ENCODE results near the gene MAML1.

DNA sequence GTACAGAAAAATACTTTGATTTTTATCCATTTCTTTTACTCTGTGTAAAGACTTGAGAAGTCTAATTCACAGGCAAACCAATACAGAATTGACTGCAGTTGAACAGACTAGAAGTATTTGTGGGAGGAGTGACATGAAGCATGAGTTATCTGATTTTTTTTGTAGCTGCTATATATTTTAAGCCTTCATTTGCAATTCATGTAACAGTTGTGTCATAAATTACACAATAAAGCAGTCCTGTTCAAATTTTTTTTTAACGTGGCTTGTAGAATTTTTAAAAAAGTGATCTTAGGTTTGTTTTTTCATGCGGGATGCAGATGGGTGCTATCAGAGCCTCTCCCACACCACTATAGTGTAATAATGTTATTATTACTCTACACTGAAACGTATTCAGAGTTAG lies 2.9 kb upstream of the MAML1 start:
- TF ChIP-seq, protein P1, sequence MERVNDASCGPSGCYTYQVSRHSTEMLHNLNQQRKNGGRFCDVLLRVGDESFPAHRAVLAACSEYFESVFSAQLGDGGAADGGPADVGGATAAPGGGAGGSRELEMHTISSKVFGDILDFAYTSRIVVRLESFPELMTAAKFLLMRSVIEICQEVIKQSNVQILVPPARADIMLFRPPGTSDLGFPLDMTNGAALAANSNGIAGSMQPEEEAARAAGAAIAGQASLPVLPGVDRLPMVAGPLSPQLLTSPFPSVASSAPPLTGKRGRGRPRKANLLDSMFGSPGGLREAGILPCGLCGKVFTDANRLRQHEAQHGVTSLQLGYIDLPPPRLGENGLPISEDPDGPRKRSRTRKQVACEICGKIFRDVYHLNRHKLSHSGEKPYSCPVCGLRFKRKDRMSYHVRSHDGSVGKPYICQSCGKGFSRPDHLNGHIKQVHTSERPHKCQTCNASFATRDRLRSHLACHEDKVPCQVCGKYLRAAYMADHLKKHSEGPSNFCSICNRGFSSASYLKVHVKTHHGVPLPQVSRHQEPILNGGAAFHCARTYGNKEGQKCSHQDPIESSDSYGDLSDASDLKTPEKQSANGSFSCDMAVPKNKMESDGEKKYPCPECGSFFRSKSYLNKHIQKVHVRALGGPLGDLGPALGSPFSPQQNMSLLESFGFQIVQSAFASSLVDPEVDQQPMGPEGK (CRISPR knock-in tag; IDR thresholded peaks at IDR 0.05; ENCODE audit: borderline replicate concordance): no peak
- TF ChIP-seq, protein P2, sequence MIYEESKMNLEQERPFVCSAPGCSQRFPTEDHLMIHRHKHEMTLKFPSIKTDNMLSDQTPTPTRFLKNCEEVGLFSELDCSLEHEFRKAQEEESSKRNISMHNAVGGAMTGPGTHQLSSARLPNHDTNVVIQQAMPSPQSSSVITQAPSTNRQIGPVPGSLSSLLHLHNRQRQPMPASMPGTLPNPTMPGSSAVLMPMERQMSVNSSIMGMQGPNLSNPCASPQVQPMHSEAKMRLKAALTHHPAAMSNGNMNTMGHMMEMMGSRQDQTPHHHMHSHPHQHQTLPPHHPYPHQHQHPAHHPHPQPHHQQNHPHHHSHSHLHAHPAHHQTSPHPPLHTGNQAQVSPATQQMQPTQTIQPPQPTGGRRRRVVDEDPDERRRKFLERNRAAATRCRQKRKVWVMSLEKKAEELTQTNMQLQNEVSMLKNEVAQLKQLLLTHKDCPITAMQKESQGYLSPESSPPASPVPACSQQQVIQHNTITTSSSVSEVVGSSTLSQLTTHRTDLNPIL (CRISPR knock-in tag; IDR thresholded peaks at IDR 0.05; ENCODE audit: low read depth): no peak
- TF ChIP-seq RARB (CRISPR knock-in tag; IDR thresholded peaks at IDR 0.05): no peak

Measured in SK-N-SH treated with all-trans-retinoic acid at 6 μM for 48 hours (cell line).